GM12878 (cell line): ENCODE data around the gene ZNF75A. TPM values are rescaled to one million over a fixed set of nuclear protein-coding genes. Genes with fewer than 3 reads are reported as not detected.

ENCODE experiments used
- BRCA1 ChIP-seq: IDR thresholded peaks from 2 replicates; pipeline ENCODE4 v1.6.1; 2011; ENCODE audit warnings: low read depth, low read length, improper control_type of control experiment
- CBX3 ChIP-seq: fragments of 200-600 bp; sonication (generic); IDR thresholded peaks from 2 replicates; pipeline ENCODE4 v1.6.1; 2016; ENCODE audit warnings: low read depth, borderline replicate concordance
- CEBPB ChIP-seq, 2 experiments: fragments of 150-350 bp in 1 of 2; IDR thresholded peaks; 2 replicates each; pipeline ENCODE4 v1.6.1; 2012 to 2014; ENCODE audit warnings: low read depth in 2 of 2, low read length in 2 of 2, borderline replicate concordance in 1 of 2, inconsistent platforms in 1 of 2
- CREM ChIP-seq: IDR thresholded peaks from 2 replicates; pipeline ENCODE4 v1.6.1; 2014; ENCODE audit warnings: antibody characterized with exemption, low read depth
- IKZF2 ChIP-seq, 2 experiments: fragments of 450-650 bp; IDR thresholded peaks; 2 replicates each; pipeline ENCODE4 v1.6.1; 2017; ENCODE audit warnings: mild to moderate bottlenecking in 2 of 2, moderate library complexity in 2 of 2
- KAT2A ChIP-seq: conservative IDR thresholded peaks from 2 replicates; pipeline ENCODE4 v1.6.1; 2011; ENCODE audit warnings: low read depth, low read length; ENCODE audit not compliant: control insufficient read depth
- KDM1A ChIP-seq: fragments of 200-600 bp; sonication (generic); IDR thresholded peaks from 2 replicates; pipeline ENCODE4 v1.6.1; 2016; ENCODE audit warnings: borderline replicate concordance
- MEF2B ChIP-seq: fragments of 450-650 bp; IDR thresholded peaks from 2 replicates; pipeline ENCODE4 v1.6.1; 2018; ENCODE audit warnings: mild to moderate bottlenecking, moderate library complexity; ENCODE audit not compliant: partially characterized antibody, poor library complexity, severe bottlenecking
- MYB ChIP-seq: fragments of 150-350 bp; IDR thresholded peaks from 2 replicates; pipeline ENCODE4 v1.6.1; 2014; ENCODE audit warnings: mild to moderate bottlenecking, low read depth, low read length, borderline replicate concordance
- NFXL1 ChIP-seq: fragments of 450-650 bp; IDR thresholded peaks from 2 replicates; pipeline ENCODE4 v1.6.1; 2017; ENCODE audit warnings: antibody characterized with exemption, mild to moderate bottlenecking, borderline replicate concordance
- NFYB ChIP-seq: IDR thresholded peaks from 2 replicates; pipeline ENCODE4 v1.6.1; 2011; ENCODE audit warnings: low read depth, mild to moderate bottlenecking, low read length, improper control_type of control experiment, moderate library complexity; ENCODE audit not compliant: insufficient read depth
- NR2F1 ChIP-seq: fragments of 450-650 bp; conservative IDR thresholded peaks from 2 replicates; pipeline ENCODE4 v1.6.1; 2017; ENCODE audit warnings: mild to moderate bottlenecking
- PBX3 ChIP-seq: IDR thresholded peaks from 2 replicates; pipeline ENCODE4 v1.6.1; 2011; ENCODE audit warnings: mild to moderate bottlenecking, low read depth, low read length, moderate library complexity; ENCODE audit not compliant: insufficient replicate concordance
- PKNOX1 ChIP-seq: fragments of 450-650 bp; IDR thresholded peaks from 2 replicates; pipeline ENCODE4 v1.6.1; 2016; ENCODE audit warnings: mild to moderate bottlenecking
- PML ChIP-seq: IDR thresholded peaks from 2 replicates; pipeline ENCODE4 v1.6.1; 2012; ENCODE audit warnings: low read length, inconsistent platforms
- POLR2A ChIP-seq: IDR thresholded peaks from 2 replicates; pipeline ENCODE4 v1.6.1; 2011; ENCODE audit warnings: low read depth, mild to moderate bottlenecking, low read length
- POU2F2 ChIP-seq: IDR thresholded peaks from 3 replicates; pipeline ENCODE4 v1.6.1; 2011; ENCODE audit warnings: low read depth, mild to moderate bottlenecking, low read length, borderline replicate concordance
- RAD21 ChIP-seq: IDR thresholded peaks from 2 replicates; pipeline ENCODE4 v1.6.1; 2011; ENCODE audit warnings: mild to moderate bottlenecking, low read depth, low read length, moderate library complexity; ENCODE audit not compliant: insufficient read depth
- SMAD1 ChIP-seq: fragments of 450-650 bp; IDR thresholded peaks from 2 replicates; pipeline ENCODE4 v1.6.1; 2018; ENCODE audit warnings: mild to moderate bottlenecking, low read depth; ENCODE audit not compliant: partially characterized antibody
- SMC3 ChIP-seq: IDR thresholded peaks from 2 replicates; pipeline ENCODE4 v1.6.1; 2011; ENCODE audit warnings: low read length, improper control_type of control experiment, borderline replicate concordance
- SPI1 ChIP-seq: IDR thresholded peaks from 2 replicates; pipeline ENCODE4 v1.6.1; 2011; ENCODE audit warnings: low read depth, mild to moderate bottlenecking, low read length, moderate library complexity, borderline replicate concordance; ENCODE audit not compliant: insufficient read depth
- WRNIP1 ChIP-seq: IDR thresholded peaks from 2 replicates; pipeline ENCODE4 v1.6.1; 2011; ENCODE audit warnings: low read depth, low read length, improper control_type of control experiment, borderline replicate concordance
- ZNF622 ChIP-seq: fragments of 450-650 bp; IDR thresholded peaks from 2 replicates; pipeline ENCODE4 v1.6.1; 2017; ENCODE audit warnings: mild to moderate bottlenecking, inconsistent platforms
- polyA plus RNA-seq, 11 experiments: library from polyadenylated mRNA; depleted of rRNA in 4 of 11; unstranded in 6 of 11; stranded (reverse) in 5 of 11; fragments of >200 nt; fragmentation: Nextera tagmentation in 4 of 11; fragmentation: Illumina TruSeq in 1 of 11; extraction: Ambion mirVana in 4 of 11; extraction: Trizol in 1 of 11; gene quantifications; 1 replicate in 1 of 11; 2 replicates in 10 of 11; pipeline versions ENCODE4 v1.2.1 to v1.2.3, GENCODE V29; 2011 to 2016; ENCODE audit warnings: inconsistent platforms in 2 of 11, missing spikeins in 2 of 11, low read depth in 1 of 11
- total RNA-seq, 4 experiments: library from RNA; depleted of rRNA in 3 of 4; stranded (reverse); fragments of >200 nt in 3 of 4; fragmentation: Illumina TruSeq in 1 of 4; extraction: Trizol in 1 of 4; gene quantifications; 2 replicates each; pipeline versions ENCODE4 v1.2.1 to v1.2.3, GENCODE V29; 2013 to 2021
- TF ChIP-seq, protein P1 (sequence below): IDR thresholded peaks from 2 replicates; pipeline ENCODE4 v1.6.1; 2012; ENCODE audit warnings: mild to moderate bottlenecking, low read depth, low read length

The ZNF75A gene
- total and polyA plus RNA-seq, 10 of the 15 experiments (the other 5 are each of a cell fraction or from before 2014, with no cell fraction given) = 7.4 to 21.2 (median 16.1) TPM

GRCh38 chr16:3348547-3349167, 43.4 kb downstream of the ZNF75A start (continued):
- TF ChIP-seq KDM1A = no peak
- TF ChIP-seq IKZF2 (IDR thresholded peaks at IDR 0.05) = peak; percentile 26 to 38; a peak in 1 of 4 replicates
- TF ChIP-seq KAT2A = no peak
- TF ChIP-seq ZNF622 = no peak
- TF ChIP-seq, protein P1, sequence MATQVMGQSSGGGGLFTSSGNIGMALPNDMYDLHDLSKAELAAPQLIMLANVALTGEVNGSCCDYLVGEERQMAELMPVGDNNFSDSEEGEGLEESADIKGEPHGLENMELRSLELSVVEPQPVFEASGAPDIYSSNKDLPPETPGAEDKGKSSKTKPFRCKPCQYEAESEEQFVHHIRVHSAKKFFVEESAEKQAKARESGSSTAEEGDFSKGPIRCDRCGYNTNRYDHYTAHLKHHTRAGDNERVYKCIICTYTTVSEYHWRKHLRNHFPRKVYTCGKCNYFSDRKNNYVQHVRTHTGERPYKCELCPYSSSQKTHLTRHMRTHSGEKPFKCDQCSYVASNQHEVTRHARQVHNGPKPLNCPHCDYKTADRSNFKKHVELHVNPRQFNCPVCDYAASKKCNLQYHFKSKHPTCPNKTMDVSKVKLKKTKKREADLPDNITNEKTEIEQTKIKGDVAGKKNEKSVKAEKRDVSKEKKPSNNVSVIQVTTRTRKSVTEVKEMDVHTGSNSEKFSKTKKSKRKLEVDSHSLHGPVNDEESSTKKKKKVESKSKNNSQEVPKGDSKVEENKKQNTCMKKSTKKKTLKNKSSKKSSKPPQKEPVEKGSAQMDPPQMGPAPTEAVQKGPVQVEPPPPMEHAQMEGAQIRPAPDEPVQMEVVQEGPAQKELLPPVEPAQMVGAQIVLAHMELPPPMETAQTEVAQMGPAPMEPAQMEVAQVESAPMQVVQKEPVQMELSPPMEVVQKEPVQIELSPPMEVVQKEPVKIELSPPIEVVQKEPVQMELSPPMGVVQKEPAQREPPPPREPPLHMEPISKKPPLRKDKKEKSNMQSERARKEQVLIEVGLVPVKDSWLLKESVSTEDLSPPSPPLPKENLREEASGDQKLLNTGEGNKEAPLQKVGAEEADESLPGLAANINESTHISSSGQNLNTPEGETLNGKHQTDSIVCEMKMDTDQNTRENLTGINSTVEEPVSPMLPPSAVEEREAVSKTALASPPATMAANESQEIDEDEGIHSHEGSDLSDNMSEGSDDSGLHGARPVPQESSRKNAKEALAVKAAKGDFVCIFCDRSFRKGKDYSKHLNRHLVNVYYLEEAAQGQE = no peak
- no peak for TF ChIP-seq CBX3
- no peak for TF ChIP-seq PML
- TF ChIP-seq POU2F2 = no peak
- no peak for TF ChIP-seq RAD21
- no peak for TF ChIP-seq MYB
- peak; percentile 88 for TF ChIP-seq PKNOX1
- no peak for TF ChIP-seq WRNIP1
- TF ChIP-seq NFYB = no peak
- TF ChIP-seq SPI1 = no peak
- TF ChIP-seq NR2F1 = peak; percentile 89
- TF ChIP-seq MEF2B = peak; percentile 57
- TF ChIP-seq NFXL1 = no peak
- TF ChIP-seq SMC3 = no peak
- no peak for TF ChIP-seq SMAD1
- TF ChIP-seq POLR2A = no peak
- TF ChIP-seq CREM = 0 out of 2 replicates have a peak, but pooled peaks have one; percentile 15
- TF ChIP-seq CEBPB (IDR thresholded peaks at IDR 0.05; ENCODE audit: borderline replicate concordance in 1 of 2, low read depth in 2 of 2, low read length in 2 of 2) = no peak
- TF ChIP-seq PBX3 = peak; percentile 73
- no peak for TF ChIP-seq BRCA1
